ENCODE data around the gene CUEDC1. TPM values are rescaled to one million over a fixed set of nuclear protein-coding genes. Genes with fewer than 3 reads are reported as not detected.

The CUEDC1 gene
- total RNA-seq, 8 experiments from 2014 or later = 6.9 to 37.4 (median 16.3) TPM

DNA sequence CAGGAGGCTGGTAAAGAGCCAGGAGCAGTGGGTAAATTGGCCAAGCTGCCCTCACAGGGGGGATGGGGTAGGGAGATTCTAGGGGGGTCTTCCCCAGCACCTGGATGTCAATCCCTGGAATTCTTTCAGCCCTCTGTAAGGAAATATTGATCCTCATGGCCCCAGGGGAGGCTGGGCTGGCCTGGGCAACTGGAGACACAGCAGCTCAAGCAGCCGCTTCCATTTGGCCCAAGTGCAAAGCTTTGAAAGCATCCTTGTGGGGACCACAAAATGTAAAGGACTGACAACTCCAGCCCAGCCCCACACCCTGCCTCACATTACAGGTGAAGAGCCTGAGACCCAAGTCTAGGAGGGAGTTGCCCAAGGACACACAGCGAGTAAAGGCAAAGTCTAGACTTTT lies 66.0 kb downstream of the CUEDC1 start:
- Histone ChIP-seq H3K4me1 (replicated peaks in 1 of 2) (peaks cover 31 to 41% of the 10 kb centered on the region in 2 donors), H3K27ac (peak overlapping the region in 1 of 2 donors; percentile 29), H3K4me3 (no peak overlapping the region)
- WGBS, 10 experiments = 76 to 100% (median 92%) methylated on average over 1 to 2 of the region's 2 CpGs; no CpG with 5 or more reads in 5 of the 10 experiments
- in situ Hi-C loops (cut with MboI; ENCODE audit: low pct_unique_long_range_greater_than_20kb in 2 of 9, low sequenced_read_pairs in 9 of 9, unreplicated experiment in 9 of 9) = loop anchor here in 1 of 9 experiments (25.0 kb wide), 1 partner anchor 98 kb away; the partner anchor contains the start of gene VEZF1
- ATAC-seq (replicated peaks in 6 of 8) = no peak

DNA sequence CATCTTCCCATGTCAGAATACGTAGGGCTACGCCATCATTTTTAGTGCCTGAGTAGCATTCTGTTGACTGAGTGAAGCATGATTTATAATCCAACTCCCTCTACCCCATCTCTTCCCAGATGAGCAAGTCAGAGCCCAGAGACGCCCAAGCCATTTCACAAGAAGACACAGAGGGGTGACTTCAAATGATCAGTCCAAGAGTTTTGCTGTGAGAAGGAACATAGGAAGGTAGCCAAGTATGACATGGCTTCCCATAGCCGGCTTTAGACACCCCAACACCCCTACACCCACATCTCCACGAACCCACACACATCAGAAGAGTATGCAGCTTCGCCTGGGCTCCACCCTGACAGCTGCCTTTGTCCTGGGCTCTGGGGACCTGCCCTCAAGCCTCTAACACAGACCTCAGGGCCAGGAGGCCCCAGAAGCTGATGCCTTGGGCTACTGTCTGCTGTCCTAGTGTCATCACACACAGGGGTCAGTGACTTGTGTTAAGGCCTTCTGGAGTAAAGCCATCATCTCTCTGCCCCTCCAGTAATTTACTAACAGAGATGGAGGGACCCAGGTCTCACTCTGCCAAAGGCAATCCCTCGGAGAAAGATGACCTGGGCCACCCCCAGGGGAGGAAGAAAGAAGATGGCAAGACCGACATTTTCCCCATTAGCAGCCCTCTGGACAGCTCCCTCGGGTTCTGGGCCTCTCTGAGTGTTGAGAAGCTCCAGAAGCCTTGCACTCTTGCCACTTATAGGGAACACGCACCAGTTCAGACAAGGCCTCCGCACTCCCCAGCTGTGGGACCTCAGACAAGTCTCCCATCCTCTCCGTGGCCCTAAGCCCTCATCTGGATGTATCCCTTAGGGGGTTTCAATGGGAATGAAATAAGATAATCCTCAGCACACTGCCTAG lies 66.6 kb downstream of the CUEDC1 start:
- WGBS, 10 experiments = 60 to 100% (median 88%) methylated on average over 1 to 6 of the region's 12 CpGs; no CpG with 5 or more reads in 3 of the 10 experiments
- H3K4me1 ChIP-seq (replicated peaks in 1 of 2) = peaks cover 27 to 34% of the 10 kb centered on the region in 2 donors
- peak in 1 of 8 experiments; percentile 12 for ATAC-seq (replicated peaks in 6 of 8)
- in situ Hi-C loops (cut with MboI; ENCODE audit: low pct_unique_long_range_greater_than_20kb in 2 of 9, low sequenced_read_pairs in 9 of 9, unreplicated experiment in 9 of 9) = loop anchor here in 1 of 9 experiments (25.0 kb wide), 1 partner anchor 99 kb away; the partner anchor contains the start of gene VEZF1
- peak overlapping the region in 1 of 2 donors; percentile 29 for H3K27ac ChIP-seq
- no peak overlapping the region for H3K4me3 ChIP-seq

DNA sequence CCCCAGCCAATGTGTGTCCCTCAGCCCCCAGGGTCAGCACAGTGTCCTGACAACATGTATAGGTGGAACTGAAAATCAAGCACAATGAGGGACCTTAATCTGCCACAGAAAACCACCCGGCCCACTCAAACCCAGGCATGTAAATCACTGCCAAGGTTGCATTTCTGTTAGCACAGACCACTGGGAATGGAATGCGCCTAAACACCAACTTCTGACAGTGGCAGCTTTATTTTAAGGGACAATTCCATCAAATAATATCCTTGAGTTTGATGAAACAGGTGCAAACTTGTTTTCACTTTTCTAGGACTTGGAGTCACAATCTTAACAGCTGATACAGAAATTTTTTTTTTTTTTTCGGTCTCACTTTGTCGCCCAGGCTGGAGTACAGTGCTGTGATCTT lies 68.1 kb downstream of the CUEDC1 start:
- Histone ChIP-seq H3K4me1 (replicated peaks in 1 of 2) (peaks cover 22 to 24% of the 10 kb centered on the region in 2 donors), H3K4me3 (no peak overlapping the region), H3K27ac (no peak overlapping the region)
- in situ Hi-C loops (cut with MboI; ENCODE audit: low pct_unique_long_range_greater_than_20kb in 2 of 9, low sequenced_read_pairs in 9 of 9, unreplicated experiment in 9 of 9) = loop anchor here in 1 of 9 experiments (25.0 kb wide), 1 partner anchor 100 kb away; the partner anchor contains the start of gene VEZF1
- no peak for ATAC-seq (replicated peaks in 6 of 8)
- WGBS, 10 experiments = 83 to 100% (median 100%) methylated on average over 1 to 4 of the region's 4 CpGs; no CpG with 5 or more reads in 3 of the 10 experiments

DNA sequence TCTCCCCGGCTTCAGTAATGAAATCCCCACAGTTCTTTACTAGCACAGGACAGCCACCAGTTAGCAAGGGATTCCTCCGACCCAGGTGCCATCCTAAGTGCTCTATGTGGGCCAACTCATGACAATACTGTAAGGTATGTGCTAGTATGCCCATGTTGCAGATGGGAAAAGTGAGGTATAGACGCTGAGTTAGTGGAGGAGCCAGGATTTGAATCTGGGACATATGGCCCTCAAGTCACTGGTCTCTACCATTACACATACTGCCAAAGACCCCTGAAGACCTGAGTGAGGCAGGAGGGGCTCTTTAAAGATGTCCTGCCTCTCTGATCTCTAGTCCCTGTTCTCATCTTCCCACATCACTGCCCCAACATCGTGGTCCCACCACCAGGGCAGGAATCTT lies 69.2 kb downstream of the CUEDC1 start:
- in situ Hi-C loops (cut with MboI; ENCODE audit: low pct_unique_long_range_greater_than_20kb in 2 of 9, low sequenced_read_pairs in 9 of 9, unreplicated experiment in 9 of 9) = loop anchor here in 1 of 9 experiments (25.0 kb wide), 1 partner anchor 101 kb away; the partner anchor contains the start of gene VEZF1
- H3K4me1 ChIP-seq (replicated peaks in 1 of 2) = peaks cover 33 to 34% of the 10 kb centered on the region in 2 donors
- no peak overlapping the region for H3K4me3 ChIP-seq
- no peak overlapping the region for H3K27ac ChIP-seq
- no peak for ATAC-seq (replicated peaks in 6 of 8)
- WGBS, 10 experiments = 67 to 100% (median 80%) methylated on average over 1 to 2 of the region's 4 CpGs; no CpG with 5 or more reads in 7 of the 10 experiments

DNA sequence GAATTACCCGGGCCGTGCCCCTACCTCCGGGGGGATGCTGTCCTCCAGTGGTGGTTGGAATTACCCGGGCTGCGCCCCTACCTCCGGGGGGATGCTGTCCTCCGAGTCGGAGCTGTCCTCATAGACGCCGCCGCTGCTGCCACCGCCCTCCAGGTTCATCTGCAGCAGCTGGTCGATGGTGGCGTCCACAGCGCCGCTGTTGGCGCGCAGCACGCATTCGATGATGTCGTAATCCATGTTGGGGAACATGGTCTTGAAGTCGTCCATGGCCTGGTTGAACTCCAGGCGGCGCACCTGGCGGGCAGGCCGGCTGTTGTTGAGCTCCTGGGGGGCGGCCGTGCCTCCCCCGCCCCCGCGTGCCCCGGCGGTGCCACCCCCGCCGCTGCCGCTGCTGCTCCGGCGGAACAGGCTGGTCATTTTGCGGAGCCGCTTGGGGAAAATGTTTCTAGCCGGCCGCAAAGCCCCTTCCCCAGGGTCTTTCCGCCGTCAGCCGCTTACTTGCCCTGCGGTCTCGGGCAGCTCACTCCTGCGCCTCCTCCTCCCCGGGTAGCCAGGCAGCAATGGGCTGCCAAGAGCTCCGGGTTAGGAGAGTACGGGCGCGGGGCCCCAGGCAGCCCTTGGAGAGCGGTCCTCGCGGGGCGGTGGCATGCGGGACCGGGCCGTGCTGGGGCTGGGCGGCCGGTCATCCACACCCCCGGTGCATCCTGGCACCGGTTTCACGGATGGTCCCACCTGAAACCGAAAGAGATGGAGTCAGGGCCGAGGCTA lies 69.9 kb downstream of the CUEDC1 start:
- no peak overlapping the region for H3K27ac ChIP-seq
- no peak overlapping the region for H3K4me3 ChIP-seq
- H3K4me1 ChIP-seq (replicated peaks in 1 of 2) = peaks cover 35 to 39% of the 10 kb centered on the region in 2 donors
- in situ Hi-C loops (cut with MboI; ENCODE audit: low pct_unique_long_range_greater_than_20kb in 2 of 9, low sequenced_read_pairs in 9 of 9, unreplicated experiment in 9 of 9) = loop anchor here in 1 of 9 experiments (25.0 kb wide), 1 partner anchor 102 kb away; the partner anchor contains the start of gene VEZF1
- WGBS, 10 experiments = 77 to 100% (median 97%) methylated on average over 2 to 7 of the region's 67 CpGs; no CpG with 5 or more reads in 6 of the 10 experiments
- ATAC-seq (replicated peaks in 6 of 8) = no peak

DNA sequence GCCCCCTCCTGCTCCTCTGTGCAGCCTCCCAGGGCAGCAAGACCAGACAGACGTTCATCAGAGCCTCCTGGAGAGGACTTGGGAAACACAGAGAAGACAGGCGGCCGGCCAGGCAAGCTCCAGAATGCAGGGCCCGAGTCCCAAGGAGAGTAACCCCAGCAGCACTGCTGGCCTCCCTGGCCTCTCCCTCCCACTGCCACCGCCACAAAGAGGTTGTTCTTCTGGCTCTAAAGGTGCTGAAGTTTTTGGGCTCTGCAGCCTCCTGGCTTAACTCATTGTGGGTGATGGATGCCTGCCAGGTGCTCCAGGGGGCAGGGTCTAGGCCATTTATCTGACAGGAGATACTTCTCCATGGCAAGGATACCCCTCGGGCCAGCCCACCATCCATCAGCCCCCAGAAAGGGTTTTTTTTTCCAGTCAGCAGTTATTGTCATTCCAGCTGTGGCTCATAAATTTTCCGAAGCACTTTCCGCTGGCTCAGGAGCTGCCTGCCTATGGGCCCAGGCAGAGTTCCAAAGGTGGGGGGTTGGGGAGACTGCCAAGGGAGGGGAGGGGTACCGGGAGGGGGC lies 73.3 kb downstream of the CUEDC1 start:
- peak in 5 of 8 experiments; percentile 17 to 75 (median 68) for ATAC-seq (replicated peaks in 6 of 8)
- 0 to 100% (median 15%) methylated on average over 1 to 2 of the region's 9 CpGs; no CpG with 5 or more reads in 4 of the 10 experiments for WGBS, 10 experiments
- Histone ChIP-seq H3K4me3 (no peak overlapping the region), H3K4me1 (replicated peaks in 1 of 2) (peaks cover 32 to 38% of the 10 kb centered on the region in 2 donors), H3K27ac (peak overlapping the region in 1 of 2 donors; percentile 78)
- in situ Hi-C loops (cut with MboI; ENCODE audit: low pct_unique_long_range_greater_than_20kb in 2 of 9, low sequenced_read_pairs in 9 of 9, unreplicated experiment in 9 of 9) = loop anchor here in 1 of 9 experiments (25.0 kb wide), 1 partner anchor 105 kb away; the partner anchor contains the start of gene VEZF1

DNA sequence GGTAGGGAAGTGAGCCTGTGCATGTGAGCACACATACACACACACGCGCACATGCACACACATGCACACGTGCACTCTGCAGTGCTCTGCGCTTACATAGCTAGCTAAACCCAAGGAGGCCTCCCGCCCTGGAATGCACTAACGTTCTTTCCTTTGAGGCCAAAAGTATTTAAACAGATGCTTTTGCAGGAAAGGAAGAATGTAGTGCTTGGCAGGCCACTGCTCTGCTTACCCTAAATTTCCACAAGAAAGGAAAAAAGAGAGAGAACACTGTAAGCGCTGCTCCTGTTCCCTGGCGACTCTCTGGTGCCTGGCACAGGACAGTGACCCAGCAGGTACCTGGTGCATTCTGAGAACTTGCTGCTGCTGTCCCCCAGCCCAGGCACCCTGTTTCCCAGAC lies 74.1 kb downstream of the CUEDC1 start:
- in situ Hi-C loops (cut with MboI; ENCODE audit: low pct_unique_long_range_greater_than_20kb in 2 of 9, low sequenced_read_pairs in 9 of 9, unreplicated experiment in 9 of 9) = loop anchor here in 1 of 9 experiments (25.0 kb wide), 1 partner anchor 106 kb away; the partner anchor contains the start of gene VEZF1
- Histone ChIP-seq H3K4me1 (replicated peaks in 1 of 2) (peaks cover 34 to 44% of the 10 kb centered on the region in 2 donors), H3K4me3 (no peak overlapping the region), H3K27ac (peak overlapping the region in 1 of 2 donors; percentile 78)
- 53 to 90% (median 63%) methylated on average over 1 to 5 of the region's 8 CpGs; no CpG with 5 or more reads in 5 of the 10 experiments for WGBS, 10 experiments
- ATAC-seq (replicated peaks in 6 of 8) = peak in 5 of 8 experiments; percentile 3 to 47 (median 18)

DNA sequence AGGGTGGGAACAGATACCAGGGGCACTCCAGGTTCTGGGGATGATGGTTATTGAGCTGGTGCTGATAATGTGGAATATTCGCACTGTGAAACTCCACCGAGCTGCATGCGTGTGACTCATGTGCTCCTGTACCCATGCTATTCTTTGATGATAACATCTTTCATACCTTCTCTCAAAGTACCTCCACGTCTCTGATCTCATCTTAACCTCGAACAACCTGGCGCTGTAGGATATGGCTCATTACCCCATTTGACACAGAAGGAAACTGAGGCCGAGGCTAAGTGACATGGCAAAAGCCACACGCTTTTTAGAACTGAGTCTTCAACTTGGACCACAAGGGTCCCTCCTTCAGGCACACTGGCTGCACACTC lies 75.1 kb downstream of the CUEDC1 start:
- in situ Hi-C loops (cut with MboI; ENCODE audit: low pct_unique_long_range_greater_than_20kb in 2 of 9, low sequenced_read_pairs in 9 of 9, unreplicated experiment in 9 of 9) = loop anchor here in 1 of 9 experiments (25.0 kb wide), 1 partner anchor 107 kb away; the partner anchor contains the start of gene VEZF1
- ATAC-seq (replicated peaks in 6 of 8) = no peak
- 77 to 100% (median 92%) methylated on average over 1 to 6 of the region's 8 CpGs; no CpG with 5 or more reads in 2 of the 10 experiments for WGBS, 10 experiments
- Histone ChIP-seq H3K27ac (no peak overlapping the region), H3K4me1 (replicated peaks in 1 of 2) (peaks cover 45 to 54% of the 10 kb centered on the region in 2 donors), H3K4me3 (no peak overlapping the region)

DNA sequence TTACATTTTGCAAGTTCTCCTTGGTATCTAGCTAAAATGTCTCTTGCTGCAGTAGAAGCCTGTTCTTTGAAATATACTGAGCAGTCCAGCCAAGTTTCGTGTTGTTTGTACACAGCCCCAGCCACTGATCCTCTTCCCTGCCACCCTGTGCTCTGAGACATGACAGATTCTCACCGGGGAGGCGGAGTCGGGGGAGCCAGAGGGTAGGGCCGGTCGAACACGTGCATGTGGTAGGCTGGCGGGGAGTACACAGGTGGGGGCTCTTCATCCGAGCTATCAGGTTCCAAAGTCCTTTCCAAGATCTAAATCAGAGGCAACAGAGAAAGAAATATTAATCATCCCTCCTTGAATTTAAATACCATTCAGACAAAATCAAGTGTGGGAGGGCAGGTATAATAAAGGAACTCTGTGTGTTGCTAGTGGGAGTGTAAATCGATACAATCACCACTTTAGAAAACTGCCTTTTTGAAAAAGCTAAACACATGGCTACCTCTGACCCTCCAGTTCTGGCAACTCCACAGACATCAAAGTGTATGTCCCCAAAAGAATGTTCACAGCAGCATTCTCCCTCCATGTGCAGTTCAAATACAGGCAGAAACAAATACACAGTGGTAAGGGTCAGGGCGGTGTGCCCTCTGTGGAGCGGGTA lies 75.7 kb downstream of the CUEDC1 start:
- Histone ChIP-seq H3K4me3 (no peak overlapping the region), H3K27ac (no peak overlapping the region), H3K4me1 (replicated peaks in 1 of 2) (peaks cover 50 to 59% of the 10 kb centered on the region in 2 donors)
- ATAC-seq (replicated peaks in 6 of 8) = peak in 1 of 8 experiments; percentile 7
- in situ Hi-C loops (cut with MboI; ENCODE audit: low pct_unique_long_range_greater_than_20kb in 2 of 9, low sequenced_read_pairs in 9 of 9, unreplicated experiment in 9 of 9) = loop anchor here in 3 of 9 experiments (10.0 to 25.0 kb wide), 3 partner anchors 105 to 115 kb away; partner anchors contain the start of gene VEZF1 (in 2 of the 3)
- 20 to 100% (median 45%) methylated on average over 1 to 11 of the region's 12 CpGs; no CpG with 5 or more reads in 1 of the 10 experiments for WGBS, 10 experiments

DNA sequence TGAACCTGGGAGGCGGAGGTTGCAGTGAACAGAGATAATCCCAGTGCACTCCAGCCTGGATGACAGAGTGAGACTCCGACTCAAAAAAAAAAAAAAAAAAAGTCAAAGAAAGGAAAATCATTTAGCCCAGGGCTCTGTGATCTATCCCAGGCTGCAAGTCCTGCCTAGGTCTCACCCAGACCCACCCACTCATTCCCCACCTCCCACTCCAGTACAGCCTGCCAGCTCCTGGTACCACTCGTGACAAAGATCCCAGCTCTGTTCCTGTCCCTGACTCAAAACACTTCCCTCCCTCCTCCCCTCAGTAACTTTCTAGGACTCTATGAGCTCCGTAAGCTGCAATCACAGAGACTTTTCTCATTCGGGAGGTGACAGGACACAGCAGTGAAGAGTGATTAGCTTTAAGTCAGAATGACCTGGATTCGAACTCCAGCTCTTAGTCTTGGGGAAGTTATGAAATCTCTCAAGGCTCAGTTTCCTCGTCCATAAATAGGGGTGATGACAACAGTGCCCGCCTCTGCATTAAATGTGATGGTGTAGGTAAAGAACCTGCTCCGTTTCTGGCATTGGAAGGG lies 77.3 kb downstream of the CUEDC1 start:
- no peak overlapping the region for H3K27ac ChIP-seq
- no peak overlapping the region for H3K4me3 ChIP-seq
- 50 to 95% (median 75%) methylated on average over 1 to 5 of the region's 9 CpGs; no CpG with 5 or more reads in 2 of the 10 experiments for WGBS, 10 experiments
- no peak for ATAC-seq (replicated peaks in 6 of 8)
- H3K4me1 ChIP-seq (replicated peaks in 1 of 2) = peaks cover 58 to 68% of the 10 kb centered on the region in 2 donors
- in situ Hi-C loops (cut with MboI; ENCODE audit: low pct_unique_long_range_greater_than_20kb in 2 of 9, low sequenced_read_pairs in 9 of 9, unreplicated experiment in 9 of 9) = loop anchor here in 3 of 9 experiments (10.0 to 25.0 kb wide), 3 partner anchors 107 to 117 kb away; partner anchors contain the start of gene VEZF1 (in 2 of the 3)

DNA sequence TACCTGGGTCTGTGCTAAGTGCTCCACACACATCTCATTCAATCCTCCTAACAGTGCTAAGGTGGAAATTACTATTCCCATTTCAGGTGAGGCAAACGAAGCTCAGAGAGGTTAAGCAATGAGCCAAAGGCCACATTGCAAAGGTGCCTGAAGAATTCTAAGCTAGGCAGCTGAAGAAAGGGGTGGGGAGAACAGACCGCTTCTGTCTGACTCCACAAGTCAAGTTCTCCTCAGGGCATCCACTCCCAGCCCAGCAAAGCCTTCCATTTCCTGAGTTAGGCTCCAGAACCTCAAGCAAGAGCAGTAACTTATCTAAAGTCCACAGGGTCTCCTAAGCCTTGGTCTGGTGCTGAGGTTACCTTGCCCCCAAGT lies 78.4 kb downstream of the CUEDC1 start:
- in situ Hi-C loops (cut with MboI; ENCODE audit: low pct_unique_long_range_greater_than_20kb in 2 of 9, low sequenced_read_pairs in 9 of 9, unreplicated experiment in 9 of 9) = loop anchor here in 3 of 9 experiments (10.0 to 25.0 kb wide), 3 partner anchors 108 to 118 kb away; partner anchors contain the start of gene VEZF1 (in 2 of the 3)
- H3K4me1 ChIP-seq (replicated peaks in 1 of 2) = peaks cover 47 to 61% of the 10 kb centered on the region in 2 donors
- peak in 1 of 8 experiments; percentile 2 for ATAC-seq (replicated peaks in 6 of 8)
- no peak overlapping the region for H3K27ac ChIP-seq
- WGBS, 10 experiments = 60 to 100% (median 92%) methylated on average over 1 to 2 of the region's 2 CpGs; no CpG with 5 or more reads in 5 of the 10 experiments
- no peak overlapping the region for H3K4me3 ChIP-seq
